Thoracic aorta (tissue), 2 donors: ENCODE measurements around the gene SCMH1. TPM values are rescaled to one million over a fixed set of nuclear protein-coding genes. Genes with fewer than 3 reads are reported as not detected.
A peak's percentile ranks its signal among the peaks of the same experiment; 100 is the strongest.
"Not testable (repeated sequence)": the region's sequence is repeated elsewhere in the genome, so short reads cannot be mapped to it uniquely, and the experiment has no call there.

Experiments used
- ATAC-seq: fragments of 150-250 bp; one replicate; pipeline ENCODE4 v1.8.0; 2017; ENCODE audit warnings: low read depth; ENCODE audit not compliant: insufficient number of reproducible peaks, low FRiP score
- DNase-seq: peaks from one replicate; pipeline ENCODE4 v3.0.0-alpha.2; 2020; ENCODE audit warnings: low spot score
- H3K27ac ChIP-seq, 2 donors: fragments of 200-600 bp; sonication (generic); 1 replicate in 1 of 2; 2 replicates in 1 of 2; pipeline ENCODE4 v1.5.1; 2016; ENCODE audit warnings: mild to moderate bottlenecking in 2 of 2, moderate library complexity in 2 of 2
- H3K27me3 ChIP-seq: fragments of 200-600 bp; sonication (generic); replicated peaks from 2 replicates; pipeline ENCODE4 v1.6.0; 2016; ENCODE audit warnings: mild to moderate bottlenecking; ENCODE audit not compliant: insufficient read depth
- H3K36me3 ChIP-seq: fragments of 200-600 bp; sonication (generic); one replicate; pipeline ENCODE4 v1.5.1; 2016
- H3K4me1 ChIP-seq, 2 donors: fragments of 200-600 bp; sonication (generic); 1 replicate in 1 of 2; 2 replicates in 1 of 2; pipeline versions ENCODE4 v1.5.1 to v1.6.0; 2016; ENCODE audit warnings: low read depth in 2 of 2, mild to moderate bottlenecking in 1 of 2; ENCODE audit not compliant: control insufficient read depth in 1 of 2
- H3K4me3 ChIP-seq: fragments of 200-600 bp; sonication (generic); 2 replicates; pipeline ENCODE4 v1.5.1; 2016; ENCODE audit warnings: mild to moderate bottlenecking
- H3K9me3 ChIP-seq: fragments of 200-600 bp; sonication (generic); 2 replicates; pipeline ENCODE4 v1.5.1; 2016
- CTCF ChIP-seq: fragments of 200-600 bp; sonication (generic); IDR thresholded peaks from one replicate; pipeline ENCODE4 v1.5.1; 2019; ENCODE audit warnings: antibody characterized with exemption
- total RNA-seq, 2 donors: library from RNA; depleted of rRNA; stranded (reverse); fragments of >200 nt; gene quantifications; one replicate each; pipeline versions ENCODE4 v1.1.0 to v1.2.3, GENCODE V29; 2016

The SCMH1 gene
- total RNA-seq, 2 donors from 2014 or later = 41.7 to 65.9 TPM

- no peak for DNase-seq
- no peak for ATAC-seq
- no peaks in the 10 kb centered on the region for H3K9me3 ChIP-seq
- H3K36me3 ChIP-seq = peaks cover 2% of the 10 kb centered on the region
- peak; percentile 39 for TF ChIP-seq CTCF
- H3K27ac ChIP-seq = no peak overlapping the region
- no peaks in the 10 kb centered on the region for H3K4me1 ChIP-seq
- H3K27me3 ChIP-seq = no peaks in the 10 kb centered on the region
- no peak overlapping the region for H3K4me3 ChIP-seq
Measured at GRCh38 chr1:41122851-41123518, 119.1 kb downstream of the SCMH1 start.

- ATAC-seq = no peak
- Histone ChIP-seq H3K27me3 (no peaks in the 10 kb centered on the region), H3K4me3 (no peak overlapping the region), H3K4me1 (no peaks in the 10 kb centered on the region), H3K27ac (no peak overlapping the region), H3K9me3 (no peaks in the 10 kb centered on the region), H3K36me3 (peaks cover 2% of the 10 kb centered on the region)
- no peak for TF ChIP-seq CTCF
- no peak for DNase-seq
Measured at GRCh38 chr1:41122148-41122547, 120.0 kb downstream of the SCMH1 start.

GRCh38 chr1:41118645-41119044, 123.5 kb downstream of the SCMH1 start:
- TF ChIP-seq CTCF = no peak
- no peak overlapping the region for H3K27ac ChIP-seq
- peaks cover 5% of the 10 kb centered on the region for H3K36me3 ChIP-seq
- no peaks in the 10 kb centered on the region for H3K9me3 ChIP-seq
- ATAC-seq (no peak), DNase-seq (no peak)
- H3K27me3 ChIP-seq = no peaks in the 10 kb centered on the region
- no peaks in the 10 kb centered on the region for H3K4me1 ChIP-seq
- no peak overlapping the region for H3K4me3 ChIP-seq

- H3K27ac ChIP-seq, DNase-seq, H3K4me1 ChIP-seq, H3K4me3 ChIP-seq, H3K27me3 ChIP-seq, ATAC-seq, H3K9me3 ChIP-seq, H3K36me3 ChIP-seq: not testable (repeated sequence)
Measured at GRCh38 chr1:41117241-41117640, 124.9 kb downstream of the SCMH1 start.

- Histone ChIP-seq H3K27me3 (no peaks in the 10 kb centered on the region), H3K27ac (peak overlapping the region; percentile 80 to 98), H3K36me3 (no peaks in the 10 kb centered on the region), H3K9me3 (no peaks in the 10 kb centered on the region), H3K4me3 (no peak overlapping the region), H3K4me1 (peaks cover 19 to 41% of the 10 kb centered on the region in 2 donors)
- DNase-seq (no peak), ATAC-seq (no peak)
- no peak for TF ChIP-seq CTCF
Measured at GRCh38 chr1:41110736-41111135, 131.4 kb downstream of the SCMH1 start.

- H3K4me1 ChIP-seq = peaks cover 19 to 41% of the 10 kb centered on the region in 2 donors
- no peaks in the 10 kb centered on the region for H3K27me3 ChIP-seq
- H3K9me3 ChIP-seq = no peaks in the 10 kb centered on the region
- no peak for TF ChIP-seq CTCF
- H3K36me3 ChIP-seq = no peaks in the 10 kb centered on the region
- peak overlapping the region; percentile 46 for H3K4me3 ChIP-seq
- H3K27ac ChIP-seq = peak overlapping the region; percentile 80 to 98
- DNase-seq = no peak
- no peak for ATAC-seq
Measured at GRCh38 chr1:41110286-41110685, 131.8 kb downstream of the SCMH1 start.
